Stimulated activated effector memory CD8-positive, alpha-beta T cell treated with anti-CD3 and anti-CD28 coated beads, Interleukin-12 subunit alpha, Interleukin-12 subunit beta, amount 100 ng/mL, for 72 hours (primary cell): ENCODE data around the gene LCE3E.
"Not testable (repeated sequence)": the region's sequence is repeated elsewhere in the genome, so short reads cannot be mapped to it uniquely, and the experiment has no call there.

ENCODE experiments used
- ATAC-seq: fragments of 150-1000 bp; cut with Tn5 transposase; 2 replicates; pipeline ENCODE4 v1.10.0; 2021
- DNase-seq, 2 donors: peaks; one replicate each; pipeline ENCODE4 v3.0.0; 2021 to 2022; ENCODE audit warnings: low spot score in 2 of 2
- H3K27ac Mint-ChIP-seq: one replicate; pipeline ENCODE4 v1.8.0; 2022; ENCODE audit warnings: mild to moderate bottlenecking, mixed read lengths
- H3K36me3 Mint-ChIP-seq: one replicate; pipeline ENCODE4 v1.8.0; 2022; ENCODE audit warnings: mild to moderate bottlenecking, mixed read lengths
- H3K4me1 Mint-ChIP-seq: one replicate; pipeline ENCODE4 v1.8.0; 2022; ENCODE audit warnings: mixed read lengths
- H3K4me3 Mint-ChIP-seq: one replicate; pipeline ENCODE4 v1.8.0; 2022; ENCODE audit warnings: mild to moderate bottlenecking, mixed read lengths
- H3K9me3 Mint-ChIP-seq: one replicate; pipeline ENCODE4 v1.8.0; 2022; ENCODE audit warnings: mixed read lengths

LCE3E gene

DNA sequence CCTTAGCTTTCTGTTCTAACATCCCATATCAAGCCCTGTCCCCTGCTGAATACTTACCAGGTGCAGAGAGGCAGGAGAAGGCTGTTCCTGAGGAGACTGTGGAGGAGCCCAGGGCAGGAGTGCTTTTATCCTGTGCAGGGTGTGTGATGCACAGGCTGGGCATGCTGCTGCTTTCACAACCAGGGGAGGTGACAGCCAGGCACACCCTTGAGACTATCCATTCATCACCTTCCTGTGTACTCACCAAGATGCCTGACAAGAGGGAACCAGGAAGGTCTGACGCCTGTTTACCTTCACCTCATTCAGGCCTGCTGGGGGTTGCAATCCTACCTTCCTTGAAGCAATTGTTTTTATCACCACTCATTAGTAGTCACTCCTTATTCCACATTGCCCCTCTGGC, at the start of gene LCE3E:
TSS of gene LCE3E (minus strand) at position 100 of the 400 bp plus-strand sequence. CDS start 572 bp downstream, outside the sequence.
- Mint-ChIP-seq H3K36me3 (no peaks in the 10 kb centered on the region), H3K4me1 (peaks cover 9% of the 10 kb centered on the region), H3K9me3 (peaks cover 4% of the 10 kb centered on the region), H3K27ac (peak within 1 kb of the TSS; percentile 2), H3K4me3 (no peak within 1 kb of the TSS)
- no peak for DNase-seq
- ATAC-seq, result peak; percentile 28

DNA sequence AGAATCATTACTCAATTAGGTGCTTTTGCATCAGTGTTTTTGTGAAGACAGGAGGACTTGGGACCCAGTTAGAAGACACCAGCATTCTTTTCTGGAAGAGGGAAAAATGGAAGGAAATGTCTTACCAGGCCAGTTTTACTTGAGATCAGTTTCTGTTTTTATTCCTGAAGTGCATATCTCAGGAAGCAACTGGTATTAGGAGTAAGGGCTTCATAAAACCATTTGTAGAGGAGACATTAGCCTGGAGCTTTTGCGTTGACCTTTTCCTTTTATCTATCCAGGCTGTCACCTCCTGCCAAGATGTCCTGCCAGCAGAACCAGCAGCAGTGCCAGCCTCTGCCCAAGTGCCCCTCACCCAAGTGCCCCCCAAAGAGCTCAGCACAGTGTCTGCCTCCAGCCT, 46.9 kb upstream of the LCE3E start, which contains the start of gene LCE3B:
TSS of gene LCE3B (plus strand) at position 301 of the 400 bp plus-strand sequence. CDS start at position 301, 0 bp downstream.
- no peak for DNase-seq
- no peaks in the 10 kb centered on the region for H3K4me1 Mint-ChIP-seq
- H3K36me3 Mint-ChIP-seq, result no peaks in the 10 kb centered on the region
- H3K4me3 Mint-ChIP-seq, result no peak within 1 kb of the TSS
- no peak for ATAC-seq
- no peak within 1 kb of the TSS for H3K27ac Mint-ChIP-seq
- peaks cover 2% of the 10 kb centered on the region for H3K9me3 Mint-ChIP-seq

DNA sequence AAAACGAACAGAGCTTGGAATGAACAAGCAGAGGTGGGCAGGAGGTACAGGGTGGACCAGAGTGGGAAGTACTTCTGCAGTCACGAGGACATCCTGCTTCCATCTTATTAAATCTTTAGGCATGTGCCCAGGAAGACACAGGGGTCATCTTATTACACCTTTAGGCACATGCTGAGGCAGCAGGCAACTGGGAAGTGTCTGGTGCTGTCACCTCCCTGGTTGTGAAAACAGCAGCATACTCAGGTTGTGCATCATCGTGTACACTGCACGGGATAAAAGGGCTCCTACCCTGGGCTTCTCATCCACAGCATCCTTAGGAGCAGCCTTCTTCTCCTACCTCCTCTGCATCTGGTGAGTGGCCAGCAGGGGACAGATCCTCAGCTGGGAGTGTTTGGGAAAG, 33.4 kb upstream of the LCE3E start, which contains the start of gene LCE3C:
TSS of gene LCE3C (plus strand) at position 301 of the 400 bp plus-strand sequence. CDS start 498 bp downstream, outside the sequence.
- H3K9me3 Mint-ChIP-seq, result no peaks in the 10 kb centered on the region
- no peaks in the 10 kb centered on the region for H3K4me1 Mint-ChIP-seq
- no peak for DNase-seq
- H3K4me3 Mint-ChIP-seq, result no peak within 1 kb of the TSS
- no peak for ATAC-seq
- H3K27ac Mint-ChIP-seq, result no peak within 1 kb of the TSS
- no peaks in the 10 kb centered on the region for H3K36me3 Mint-ChIP-seq

DNA sequence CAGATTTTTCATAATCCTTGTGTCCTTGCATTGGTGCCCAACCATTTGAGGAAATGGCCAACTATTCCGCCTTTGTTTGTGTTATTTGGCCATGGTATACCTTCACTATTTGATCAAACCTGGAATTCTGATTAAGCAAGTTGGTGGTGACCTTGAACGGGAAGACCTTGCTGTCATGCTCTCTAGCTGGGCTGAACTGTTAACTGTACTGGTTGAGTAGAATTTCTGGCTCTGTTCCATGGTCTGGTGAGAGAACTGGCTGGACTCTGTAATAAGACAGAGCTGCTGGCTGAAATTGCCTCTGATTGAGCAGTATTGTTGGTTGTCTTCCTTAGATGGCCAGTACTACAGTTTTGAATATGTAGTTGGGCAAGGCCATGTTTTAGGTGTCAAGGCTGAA, 30.4 kb upstream of the LCE3E start:
- DNase-seq, result no peak
- H3K27ac Mint-ChIP-seq, result no peak overlapping the region
- no peak overlapping the region for H3K4me3 Mint-ChIP-seq
- ATAC-seq, result no peak
- H3K36me3 Mint-ChIP-seq, result no peaks in the 10 kb centered on the region
- no peaks in the 10 kb centered on the region for H3K9me3 Mint-ChIP-seq
- no peaks in the 10 kb centered on the region for H3K4me1 Mint-ChIP-seq

DNA sequence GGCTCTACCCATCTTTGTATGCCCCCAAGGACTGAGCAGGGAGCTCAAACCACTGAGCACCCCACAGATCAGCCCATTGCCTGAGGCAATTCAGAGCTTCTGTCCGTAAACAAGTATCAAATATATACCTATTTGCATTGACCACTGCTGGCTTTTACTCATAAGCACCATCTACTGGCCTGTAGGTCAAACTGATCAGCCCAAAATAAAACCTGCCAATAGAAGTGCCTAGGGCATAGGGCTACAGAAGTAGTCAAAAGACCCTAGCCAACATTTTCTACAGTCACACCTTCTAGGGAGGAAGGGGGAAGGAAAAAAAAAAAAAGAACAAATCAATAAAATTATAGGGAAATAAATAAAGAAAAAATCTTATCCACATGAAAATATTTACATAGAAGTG, 19.0 kb upstream of the LCE3E start:
- H3K27ac Mint-ChIP-seq, result no peak overlapping the region
- H3K4me1 Mint-ChIP-seq, result no peaks in the 10 kb centered on the region
- no peaks in the 10 kb centered on the region for H3K9me3 Mint-ChIP-seq
- H3K4me3 Mint-ChIP-seq, result no peak overlapping the region
- no peaks in the 10 kb centered on the region for H3K36me3 Mint-ChIP-seq
- DNase-seq, result no peak
- ATAC-seq, result no peak

- Mint-ChIP-seq H3K9me3 (no peaks in the 10 kb centered on the region), H3K36me3 (no peaks in the 10 kb centered on the region), H3K4me1 (no peaks in the 10 kb centered on the region), H3K27ac (no peak overlapping the region), H3K4me3 (no peak overlapping the region)
- ATAC-seq (peak; percentile 61), DNase-seq (no peak)
These were observed 16.1 kb upstream of the LCE3E start for GRCh38 chr1:152582647-152583046.

- ATAC-seq, result no peak
- peaks cover 6% of the 10 kb centered on the region for H3K4me1 Mint-ChIP-seq
These were observed 13.9 kb upstream of the LCE3E start, which contains the start of gene LCE3D for GRCh38 chr1:152580433-152580832. LCE3D (minus strand) TSS chr1:152580516; CDS start chr1:152579936, 580 bp downstream.

GRCh38 chr1:152579526-152579925, 12.9 kb upstream of the LCE3E start:
- not testable (repeated sequence) for H3K27ac Mint-ChIP-seq, H3K4me3 Mint-ChIP-seq, H3K9me3 Mint-ChIP-seq, ATAC-seq, DNase-seq, H3K4me1 Mint-ChIP-seq, H3K36me3 Mint-ChIP-seq

More at GRCh38 chr1:152580433-152580832, 13.9 kb upstream of the LCE3E start, which contains the start of gene LCE3D:
- no peak within 1 kb of the TSS for H3K4me3 Mint-ChIP-seq
- no peaks in the 10 kb centered on the region for H3K9me3 Mint-ChIP-seq
- no peaks in the 10 kb centered on the region for H3K36me3 Mint-ChIP-seq
- H3K27ac Mint-ChIP-seq, result no peak within 1 kb of the TSS
- no peak for DNase-seq

DNA sequence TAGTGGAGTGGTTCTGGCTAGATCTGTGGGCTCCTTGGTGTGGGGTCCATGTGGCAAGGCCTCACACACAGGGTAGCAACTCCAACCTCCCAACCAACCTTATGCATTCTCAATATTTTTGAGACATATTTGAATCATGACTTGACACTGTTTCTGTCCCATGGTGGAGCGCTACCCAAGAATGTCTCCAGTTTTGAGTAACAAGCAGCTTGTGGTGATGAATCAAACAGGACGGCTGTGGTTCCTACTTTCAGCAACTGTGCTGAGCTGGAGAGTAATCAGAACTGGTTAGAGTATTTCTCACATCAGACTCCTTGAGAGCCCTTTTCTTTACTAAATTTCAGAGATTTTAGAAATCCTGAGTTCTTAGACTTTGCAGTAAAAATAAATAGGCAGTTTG, 10.6 kb upstream of the LCE3E start:
- Mint-ChIP-seq H3K4me1 (peaks cover 6% of the 10 kb centered on the region), H3K9me3 (no peaks in the 10 kb centered on the region), H3K27ac (no peak overlapping the region), H3K36me3 (no peaks in the 10 kb centered on the region), H3K4me3 (no peak overlapping the region)
- DNase-seq (peak in 1 of 2 donors; percentile 58), ATAC-seq (peak; percentile 97)

DNA sequence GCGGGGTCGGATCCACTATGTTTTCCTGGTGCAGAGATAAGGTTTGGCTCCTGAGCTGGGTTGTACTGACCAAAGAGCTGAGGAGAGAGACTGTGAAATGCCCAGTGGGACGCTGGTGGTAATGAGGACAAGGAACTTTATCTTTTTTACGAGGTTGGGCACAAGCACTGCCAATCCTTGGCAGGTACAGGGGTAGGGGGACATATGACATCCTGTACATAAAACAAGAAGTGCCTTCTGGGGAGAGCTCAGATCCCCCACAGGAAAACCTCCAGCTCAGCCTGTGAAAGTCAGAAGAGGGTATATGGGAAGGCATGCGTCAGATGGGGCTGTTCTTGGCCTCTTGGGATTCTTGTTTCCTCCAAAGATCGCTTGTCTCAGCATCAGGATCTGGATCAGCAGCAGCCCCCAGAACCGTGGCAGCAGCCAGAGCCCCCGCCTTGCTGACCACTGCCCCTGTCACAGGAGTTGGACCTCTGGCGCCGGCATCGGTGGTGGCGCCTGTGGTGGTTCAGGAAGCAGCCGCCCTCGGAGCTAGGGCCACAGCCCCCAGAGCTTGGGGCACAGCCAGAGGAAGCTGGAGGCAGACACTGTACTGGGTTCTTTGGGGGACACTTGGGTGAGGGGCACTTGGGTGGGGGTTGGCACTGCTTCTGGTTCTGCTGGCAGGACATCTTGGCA, 905 bp downstream of the LCE3E start:
- Mint-ChIP-seq H3K36me3 (no peaks in the 10 kb centered on the region), H3K9me3 (peaks cover 4% of the 10 kb centered on the region), H3K4me1 (peaks cover 9% of the 10 kb centered on the region), H3K4me3 (no peak overlapping the region), H3K27ac (peak overlapping the region; percentile 2)
- peak; percentile 21 for ATAC-seq
- no peak for DNase-seq

GRCh38 chr1:152565115-152565514, 1.5 kb downstream of the LCE3E start:
- Mint-ChIP-seq H3K4me3 (no peak overlapping the region), H3K27ac (peak overlapping the region; percentile 2), H3K9me3 (peaks cover 4% of the 10 kb centered on the region), H3K4me1 (peaks cover 9% of the 10 kb centered on the region), H3K36me3 (no peaks in the 10 kb centered on the region)
- DNase-seq, result no peak
- ATAC-seq, result no peak

DNA sequence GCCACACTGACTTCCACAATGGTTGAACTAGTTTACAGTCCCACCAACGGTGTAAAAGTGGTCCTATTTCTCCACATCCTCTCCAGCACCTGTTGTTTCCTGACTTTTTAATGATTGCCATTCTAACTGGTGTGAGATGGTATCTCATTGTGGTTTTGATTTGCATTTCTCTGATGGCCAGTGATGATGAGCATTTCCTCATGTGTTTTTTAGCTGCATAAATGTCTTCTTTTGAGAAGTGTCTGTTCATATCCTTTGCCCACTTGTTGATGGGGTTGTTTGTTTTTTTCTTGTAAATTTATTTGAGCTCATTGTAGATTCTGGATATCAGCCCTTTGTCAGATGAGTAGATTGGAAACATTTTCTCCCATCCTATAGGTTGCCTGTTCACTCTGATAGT, 18.2 kb downstream of the LCE3E start:
- H3K4me1 Mint-ChIP-seq, H3K4me3 Mint-ChIP-seq, H3K27ac Mint-ChIP-seq, DNase-seq, ATAC-seq, H3K36me3 Mint-ChIP-seq, H3K9me3 Mint-ChIP-seq: not testable (repeated sequence)

DNA sequence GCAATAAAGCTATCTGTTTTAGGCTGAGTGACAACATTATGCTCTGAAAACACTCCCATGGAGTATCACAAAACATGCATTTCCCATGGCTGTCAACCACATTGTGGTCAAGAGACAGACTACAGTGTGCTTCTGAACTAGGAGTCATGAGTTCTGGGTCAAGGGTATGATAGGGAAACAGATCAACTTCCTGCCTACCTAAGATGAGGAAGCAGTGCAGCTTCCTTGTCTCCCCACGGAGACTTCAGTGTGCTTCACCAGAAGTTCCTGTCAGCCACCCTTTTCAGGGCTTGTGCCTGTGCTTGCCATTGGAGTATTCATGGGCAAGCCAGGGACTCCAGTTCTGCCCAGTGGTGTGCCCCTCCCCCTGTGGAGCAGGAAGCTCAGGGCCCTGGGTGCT, 19.9 kb downstream of the LCE3E start:
- ATAC-seq, result no peak
- no peak overlapping the region for H3K27ac Mint-ChIP-seq
- H3K4me3 Mint-ChIP-seq, result no peak overlapping the region
- H3K4me1 Mint-ChIP-seq, result no peaks in the 10 kb centered on the region
- H3K36me3 Mint-ChIP-seq, result no peaks in the 10 kb centered on the region
- H3K9me3 Mint-ChIP-seq, result peaks cover 2% of the 10 kb centered on the region
- no peak for DNase-seq

GRCh38 chr1:152543820-152544219, 22.8 kb downstream of the LCE3E start:
- no peak overlapping the region for H3K27ac Mint-ChIP-seq
- no peak overlapping the region for H3K4me3 Mint-ChIP-seq
- H3K4me1 Mint-ChIP-seq, result no peaks in the 10 kb centered on the region
- no peak for ATAC-seq
- DNase-seq, result no peak
- peaks cover 2% of the 10 kb centered on the region for H3K9me3 Mint-ChIP-seq
- H3K36me3 Mint-ChIP-seq, result no peaks in the 10 kb centered on the region

- ATAC-seq (no peak), DNase-seq (no peak)
- Mint-ChIP-seq H3K9me3 (no peaks in the 10 kb centered on the region), H3K4me1 (no peaks in the 10 kb centered on the region), H3K27ac (no peak overlapping the region), H3K36me3 (no peaks in the 10 kb centered on the region), H3K4me3 (no peak overlapping the region)
These were observed 26.7 kb downstream of the LCE3E start for GRCh38 chr1:152539901-152540300.

DNA sequence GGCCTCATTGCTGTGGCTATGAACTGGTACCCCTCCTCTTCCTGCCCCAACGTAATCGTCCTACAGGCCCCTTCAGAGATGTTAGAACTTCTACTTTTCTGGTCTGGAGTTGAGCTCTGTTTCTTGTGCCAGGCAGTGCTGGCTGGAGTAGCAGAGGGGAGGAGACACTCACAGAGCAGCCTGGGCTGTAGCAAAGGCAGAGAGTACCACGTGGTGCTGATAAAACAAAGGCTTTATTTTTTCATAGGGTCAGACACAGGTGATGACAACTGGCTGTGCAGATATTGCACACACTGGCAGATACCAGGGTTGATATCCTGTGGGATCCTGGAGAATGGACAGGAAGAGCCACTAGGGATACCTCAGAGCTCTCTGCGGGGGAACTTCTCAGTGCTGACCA, 29.1 kb downstream of the LCE3E start:
- ATAC-seq (no peak), DNase-seq (no peak)
- H3K9me3 Mint-ChIP-seq, result no peaks in the 10 kb centered on the region
- no peak overlapping the region for H3K27ac Mint-ChIP-seq
- no peaks in the 10 kb centered on the region for H3K36me3 Mint-ChIP-seq
- H3K4me3 Mint-ChIP-seq, result no peak overlapping the region
- H3K4me1 Mint-ChIP-seq, result no peaks in the 10 kb centered on the region
